Measurements from ENCODE around the gene ATF6.

The ATF6 gene

DNA sequence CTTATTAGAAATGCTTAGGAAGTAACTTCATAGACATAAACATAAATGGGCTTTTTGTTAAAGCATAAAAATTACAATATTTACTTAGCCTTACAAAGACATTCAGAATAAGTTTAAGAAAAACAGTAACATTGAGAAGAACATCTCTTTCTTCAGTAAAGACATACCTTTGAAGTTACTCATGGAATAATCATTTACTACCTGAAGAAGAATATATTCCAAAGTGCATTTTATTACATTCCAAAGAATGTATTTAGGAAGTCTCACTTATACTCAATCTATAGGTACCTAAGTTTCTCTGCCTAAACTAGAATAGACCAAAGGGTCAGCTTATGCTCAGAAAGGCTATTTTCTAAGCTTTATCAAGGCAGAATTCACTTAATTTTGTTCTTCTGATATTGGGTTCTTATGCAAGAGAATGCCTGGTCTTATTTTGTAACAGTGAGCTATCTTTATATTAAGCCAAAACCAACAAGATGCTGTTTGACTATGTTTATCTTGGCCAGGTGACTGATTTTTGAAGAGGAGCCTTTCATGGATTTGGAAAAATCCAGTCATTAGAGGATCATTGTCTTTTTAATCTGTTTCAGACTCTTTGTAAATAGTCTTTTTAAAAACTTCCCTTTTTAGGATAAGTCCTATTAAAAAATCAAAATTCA lies 147.5 kb downstream of the ATF6 start:
- TF ChIP-seq POLR2A (IDR thresholded peaks at IDR 0.05; ENCODE audit: extremely low read depth, insufficient read length) (no peak), MYC (IDR thresholded peaks at IDR 0.05; ENCODE audit: low read depth, low read length) (no peak)
- TF ChIP-seq, protein P1, sequence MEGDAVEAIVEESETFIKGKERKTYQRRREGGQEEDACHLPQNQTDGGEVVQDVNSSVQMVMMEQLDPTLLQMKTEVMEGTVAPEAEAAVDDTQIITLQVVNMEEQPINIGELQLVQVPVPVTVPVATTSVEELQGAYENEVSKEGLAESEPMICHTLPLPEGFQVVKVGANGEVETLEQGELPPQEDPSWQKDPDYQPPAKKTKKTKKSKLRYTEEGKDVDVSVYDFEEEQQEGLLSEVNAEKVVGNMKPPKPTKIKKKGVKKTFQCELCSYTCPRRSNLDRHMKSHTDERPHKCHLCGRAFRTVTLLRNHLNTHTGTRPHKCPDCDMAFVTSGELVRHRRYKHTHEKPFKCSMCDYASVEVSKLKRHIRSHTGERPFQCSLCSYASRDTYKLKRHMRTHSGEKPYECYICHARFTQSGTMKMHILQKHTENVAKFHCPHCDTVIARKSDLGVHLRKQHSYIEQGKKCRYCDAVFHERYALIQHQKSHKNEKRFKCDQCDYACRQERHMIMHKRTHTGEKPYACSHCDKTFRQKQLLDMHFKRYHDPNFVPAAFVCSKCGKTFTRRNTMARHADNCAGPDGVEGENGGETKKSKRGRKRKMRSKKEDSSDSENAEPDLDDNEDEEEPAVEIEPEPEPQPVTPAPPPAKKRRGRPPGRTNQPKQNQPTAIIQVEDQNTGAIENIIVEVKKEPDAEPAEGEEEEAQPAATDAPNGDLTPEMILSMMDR (IDR thresholded peaks at IDR 0.05; ENCODE audit: low read depth, low read length), result no peak
- TF ChIP-seq, protein P2, sequence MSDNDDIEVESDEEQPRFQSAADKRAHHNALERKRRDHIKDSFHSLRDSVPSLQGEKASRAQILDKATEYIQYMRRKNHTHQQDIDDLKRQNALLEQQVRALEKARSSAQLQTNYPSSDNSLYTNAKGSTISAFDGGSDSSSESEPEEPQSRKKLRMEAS (IDR thresholded peaks at IDR 0.05; ENCODE audit: low read depth, low read length), result no peak
- H3K4me3 ChIP-seq (ENCODE audit: low read depth, low read length), result no peak overlapping the region
- no peak for DNase-seq (ENCODE audit: low read depth)

DNA sequence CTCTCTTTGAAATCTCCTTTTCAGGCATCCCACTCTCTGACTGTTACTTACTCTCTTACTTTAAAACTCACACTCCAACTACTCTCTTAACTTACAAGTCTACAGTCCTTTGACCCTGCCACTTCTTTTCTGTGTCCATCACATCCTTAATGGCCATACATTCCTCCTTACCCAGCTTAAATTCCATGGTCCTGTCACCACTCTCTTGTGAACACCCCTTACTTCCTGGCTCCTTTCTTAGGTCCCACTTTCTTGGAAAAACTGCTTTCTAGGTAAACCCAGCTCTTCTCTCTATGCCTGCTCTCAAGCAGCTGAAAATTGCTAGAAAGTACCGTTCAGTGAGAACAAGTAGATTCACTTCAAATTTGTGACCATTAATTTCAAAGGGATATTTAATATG lies 148.5 kb downstream of the ATF6 start:
- no peak for DNase-seq (ENCODE audit: low read depth)
- no peak overlapping the region for H3K4me3 ChIP-seq (ENCODE audit: low read depth, low read length)
- TF ChIP-seq, protein P2 (IDR thresholded peaks at IDR 0.05; ENCODE audit: low read depth, low read length), result no peak
- TF ChIP-seq POLR2A (IDR thresholded peaks at IDR 0.05; ENCODE audit: extremely low read depth, insufficient read length) (no peak), MYC (IDR thresholded peaks at IDR 0.05; ENCODE audit: low read depth, low read length) (no peak)
- TF ChIP-seq, protein P1 (IDR thresholded peaks at IDR 0.05; ENCODE audit: low read depth, low read length), result no peak

DNA sequence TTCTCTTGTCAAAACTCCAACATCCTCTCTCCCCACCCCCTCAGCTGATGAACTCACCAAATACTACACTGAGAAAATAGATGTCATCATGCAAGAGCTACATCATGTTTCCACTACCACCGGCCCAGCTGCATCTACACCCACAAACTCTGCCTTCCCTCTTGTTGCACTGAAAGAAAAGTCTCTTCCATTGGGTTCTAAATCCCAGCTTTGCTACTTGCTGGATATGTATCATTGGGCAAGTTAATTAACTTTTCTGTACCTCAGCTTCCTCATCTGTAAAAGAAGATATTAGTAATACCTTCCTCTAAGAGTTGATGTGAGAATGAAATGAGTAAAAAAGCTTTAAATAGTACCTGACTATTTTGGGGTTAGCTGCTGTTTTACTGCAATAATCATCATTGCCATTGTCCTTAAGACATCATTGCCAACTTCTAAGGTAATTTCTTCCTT lies 149.0 kb downstream of the ATF6 start:
- TF ChIP-seq, protein P2 (IDR thresholded peaks at IDR 0.05; ENCODE audit: low read depth, low read length), result no peak
- TF ChIP-seq POLR2A (IDR thresholded peaks at IDR 0.05; ENCODE audit: extremely low read depth, insufficient read length) (no peak), MYC (IDR thresholded peaks at IDR 0.05; ENCODE audit: low read depth, low read length) (no peak)
- TF ChIP-seq, protein P1 (IDR thresholded peaks at IDR 0.05; ENCODE audit: low read depth, low read length), result no peak
- DNase-seq (ENCODE audit: low read depth), result no peak
- no peak overlapping the region for H3K4me3 ChIP-seq (ENCODE audit: low read depth, low read length)

DNA sequence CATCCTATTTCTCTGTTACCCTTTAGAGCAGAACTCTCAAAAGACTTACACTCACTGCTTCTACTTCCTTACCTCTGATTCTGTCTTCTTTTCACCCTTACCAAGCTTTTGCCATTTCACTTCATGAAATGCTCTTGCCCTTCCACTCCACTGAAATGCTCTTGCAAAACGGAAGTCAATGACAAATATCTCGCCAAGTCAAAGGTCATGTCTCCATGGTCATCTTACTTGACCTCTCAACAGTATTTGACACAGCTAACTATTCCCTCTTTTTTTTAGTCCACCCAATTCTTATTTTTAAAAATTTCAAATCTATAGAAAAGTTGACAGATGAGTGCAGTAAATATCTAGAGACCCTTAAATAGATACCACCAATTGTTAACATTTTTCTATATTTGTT lies 149.9 kb downstream of the ATF6 start:
- no peak overlapping the region for H3K4me3 ChIP-seq (ENCODE audit: low read depth, low read length)
- TF ChIP-seq MYC (IDR thresholded peaks at IDR 0.05; ENCODE audit: low read depth, low read length), result no peak
- TF ChIP-seq, protein P1 (IDR thresholded peaks at IDR 0.05; ENCODE audit: low read depth, low read length), result no peak
- TF ChIP-seq, protein P2 (IDR thresholded peaks at IDR 0.05; ENCODE audit: low read depth, low read length), result no peak
- TF ChIP-seq POLR2A (IDR thresholded peaks at IDR 0.05; ENCODE audit: extremely low read depth, insufficient read length), result no peak
- DNase-seq (ENCODE audit: low read depth), result no peak

DNA sequence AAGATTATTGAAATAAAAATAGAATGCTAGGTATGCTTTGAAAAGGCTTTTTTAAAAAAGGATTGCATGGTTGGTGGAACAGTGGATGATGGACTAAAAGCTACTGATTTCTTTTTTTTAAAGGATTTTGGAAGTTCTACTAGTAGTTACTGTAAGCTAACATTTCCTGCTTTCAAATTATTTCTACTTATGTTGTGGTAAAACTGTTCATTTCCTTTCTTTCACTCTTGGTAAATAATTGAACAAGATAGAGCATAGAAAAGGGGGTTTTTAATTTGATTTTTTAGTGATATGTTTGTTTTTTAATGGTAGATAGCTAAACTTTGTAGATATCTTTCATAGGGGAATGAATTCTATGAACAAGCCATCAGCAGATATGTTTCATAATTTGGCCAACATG lies 153.1 kb downstream of the ATF6 start:
- H3K4me3 ChIP-seq (ENCODE audit: low read depth, low read length), result no peak overlapping the region
- no peak for DNase-seq (ENCODE audit: low read depth)
- no peak for TF ChIP-seq MYC (IDR thresholded peaks at IDR 0.05; ENCODE audit: low read depth, low read length)
- TF ChIP-seq, protein P2 (IDR thresholded peaks at IDR 0.05; ENCODE audit: low read depth, low read length), result no peak
- TF ChIP-seq, protein P1 (IDR thresholded peaks at IDR 0.05; ENCODE audit: low read depth, low read length), result no peak

All from NB4 (cell line).